ENCODE data around the gene HMOX1.

Gene HMOX1

GRCh38 chr22:35380537-35381423 lies at the start of gene HMOX1:
HMOX1 (plus strand) TSS chr22:35381096; CDS start chr22:35381174, 78 bp downstream.
- peak; percentile 55 for DNase-seq

- no peak for DNase-seq
Measured at GRCh38 chr22:35332278-35332677, 48.6 kb upstream of the HMOX1 start.

- no peak for DNase-seq
Measured at GRCh38 chr22:35333220-35333619, 47.7 kb upstream of the HMOX1 start.

GRCh38 chr22:35334004-35334403 lies 46.9 kb upstream of the HMOX1 start:
- no peak for DNase-seq

GRCh38 chr22:35335468-35335867 lies 45.4 kb upstream of the HMOX1 start:
- DNase-seq = no peak

- DNase-seq = no peak
Measured at GRCh38 chr22:35335936-35336781, 44.7 kb upstream of the HMOX1 start.

- no peak for DNase-seq
Measured at GRCh38 chr22:35337932-35338331, 43.0 kb upstream of the HMOX1 start.

GRCh38 chr22:35341090-35341874 lies 39.6 kb upstream of the HMOX1 start:
- DNase-seq = no peak

GRCh38 chr22:35342390-35342789 lies 38.5 kb upstream of the HMOX1 start:
- no peak for DNase-seq

GRCh38 chr22:35343664-35344550 lies 37.0 kb upstream of the HMOX1 start:
- DNase-seq = no peak

- DNase-seq = no peak
Measured at GRCh38 chr22:35344956-35345690, 35.8 kb upstream of the HMOX1 start.

- DNase-seq = no peak
Measured at GRCh38 chr22:35345808-35346505, 34.9 kb upstream of the HMOX1 start.

GRCh38 chr22:35346596-35347220 lies 34.2 kb upstream of the HMOX1 start:
- DNase-seq = no peak

- DNase-seq = no peak
Measured at GRCh38 chr22:35347462-35347861, 33.4 kb upstream of the HMOX1 start.

- no peak for DNase-seq
Measured at GRCh38 chr22:35348026-35348590, 32.8 kb upstream of the HMOX1 start.

GRCh38 chr22:35348703-35349102 lies 32.2 kb upstream of the HMOX1 start:
- no peak for DNase-seq

GRCh38 chr22:35349368-35349703 lies 31.6 kb upstream of the HMOX1 start:
- DNase-seq = peak; percentile 66

- DNase-seq = peak; percentile 48
Measured at GRCh38 chr22:35349704-35350538, 31.0 kb upstream of the HMOX1 start.
